HAP-1 (cell line): ENCODE results near the gene GHRH.

Experiments used
- DNase-seq, 2 experiments: peaks; one replicate each; pipeline ENCODE4 v3.0.0-alpha.2; 2016 to 2020; ENCODE audit warnings: low spot score in 2 of 2
- H3K27me3 ChIP-seq: fragments of 250-450 bp; sonication (Bioruptor Pico); 2 replicates; pipeline ENCODE4 v1.5.1; 2020; ENCODE audit warnings: low read depth, mild to moderate bottlenecking, moderate library complexity
- H3K36me3 ChIP-seq: fragments of 250-450 bp; sonication (Bioruptor Pico); replicated peaks from 2 replicates; pipeline ENCODE4 v1.5.1; 2020; ENCODE audit warnings: mild to moderate bottlenecking
- H3K4me1 ChIP-seq: fragments of 250-450 bp; sonication (Bioruptor Pico); 2 replicates; pipeline ENCODE4 v1.5.1; 2020; ENCODE audit warnings: mild to moderate bottlenecking
- H3K4me3 ChIP-seq: fragments of 250-450 bp; sonication (Bioruptor Pico); 2 replicates; pipeline ENCODE4 v1.5.1; 2020; ENCODE audit warnings: mild to moderate bottlenecking, moderate library complexity
- H3K9me3 ChIP-seq: fragments of 250-450 bp; sonication (Bioruptor Pico); 2 replicates; pipeline ENCODE4 v1.5.1; 2020; ENCODE audit warnings: mild to moderate bottlenecking, moderate library complexity
- in situ Hi-C: fragments of 300-500 bp; cut with MboI; formaldehyde crosslinking; loops from 3 replicates; pipeline ENCODE4 v1.14.3; 2020; ENCODE audit warnings: low sequenced_read_pairs, inconsistent platforms, mixed read lengths

The GHRH gene

GRCh38 chr20:37297066-37297736, 35.6 kb upstream of the GHRH start:
- Histone ChIP-seq H3K4me1 (no peaks in the 10 kb centered on the region), H3K27me3 (no peaks in the 10 kb centered on the region), H3K4me3 (no peak overlapping the region), H3K9me3 (no peaks in the 10 kb centered on the region), H3K36me3 (peaks cover 25% of the 10 kb centered on the region)
- no peak for DNase-seq
- in situ Hi-C loops: no loop called here

DNA sequence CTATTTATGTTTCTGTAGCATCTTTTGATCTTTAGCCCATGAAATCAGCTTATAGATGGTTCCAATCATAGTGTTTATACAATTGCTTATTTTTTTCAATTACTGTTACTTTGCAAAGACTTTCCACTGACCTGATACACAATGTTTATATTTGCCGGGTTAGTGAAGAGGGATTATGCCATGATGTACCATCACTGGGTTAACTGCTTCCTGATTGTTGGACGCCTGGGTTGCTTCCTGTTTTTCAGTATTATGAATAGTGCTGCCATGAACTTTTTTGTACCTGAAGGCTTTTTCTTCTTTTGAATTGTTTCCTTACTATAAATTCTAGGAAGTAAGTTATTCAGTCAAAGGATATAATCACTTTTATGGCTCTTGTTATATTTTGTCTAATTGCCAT, 34.8 kb upstream of the GHRH start:
- Histone ChIP-seq H3K4me1 (no peaks in the 10 kb centered on the region), H3K36me3 (peaks cover 21% of the 10 kb centered on the region), H3K9me3 (no peaks in the 10 kb centered on the region), H3K4me3 (no peak overlapping the region), H3K27me3 (no peaks in the 10 kb centered on the region)
- no peak for DNase-seq
- in situ Hi-C loops: no loop called here

DNA sequence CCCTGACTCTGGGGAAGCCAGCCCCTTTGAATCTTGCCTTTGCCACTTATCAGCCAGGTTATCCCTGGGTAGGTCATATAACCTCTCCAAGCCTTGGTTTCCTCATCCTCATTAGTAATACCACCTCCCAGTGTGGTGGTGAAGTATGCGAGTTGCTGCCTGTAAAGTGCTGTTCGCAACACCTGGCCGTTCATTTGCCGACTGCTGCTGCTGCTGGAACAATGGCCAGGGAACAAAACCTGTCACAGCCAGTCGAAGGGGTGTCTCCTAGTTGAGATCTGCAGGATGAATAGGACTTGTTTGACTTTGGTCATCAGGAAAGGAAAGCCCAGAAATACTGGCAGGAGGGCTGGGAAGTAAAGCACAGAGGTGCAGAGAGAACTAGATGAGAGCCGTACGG, 34.0 kb upstream of the GHRH start:
- Histone ChIP-seq H3K9me3 (no peaks in the 10 kb centered on the region), H3K4me1 (no peaks in the 10 kb centered on the region), H3K27me3 (no peaks in the 10 kb centered on the region), H3K36me3 (peaks cover 15% of the 10 kb centered on the region), H3K4me3 (no peak overlapping the region)
- DNase-seq: no peak
- in situ Hi-C loops: no loop called here

DNA sequence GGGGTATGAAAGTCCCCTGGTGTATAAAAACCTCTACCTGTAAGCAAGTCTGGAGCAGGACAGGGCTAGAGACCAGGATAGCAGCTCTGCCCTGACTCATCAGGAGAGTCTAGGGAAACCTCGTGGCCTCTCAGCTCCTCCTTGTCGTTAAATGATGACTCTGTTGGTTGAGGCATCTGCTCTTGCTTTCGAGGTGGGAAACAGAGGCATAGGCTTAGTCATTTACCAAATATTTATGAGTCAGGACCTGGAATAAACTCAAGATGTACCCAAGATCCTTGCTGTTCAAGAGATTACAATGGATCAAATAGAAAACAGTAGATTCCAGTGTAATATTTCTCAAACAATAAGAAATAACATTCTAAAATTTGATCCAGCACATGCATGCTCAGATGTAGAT, 33.4 kb upstream of the GHRH start:
- DNase-seq: no peak
- H3K27me3 ChIP-seq: no peaks in the 10 kb centered on the region
- in situ Hi-C loops: no loop called here
- H3K36me3 ChIP-seq: peaks cover 15% of the 10 kb centered on the region
- no peak overlapping the region for H3K4me3 ChIP-seq
- H3K4me1 ChIP-seq: no peaks in the 10 kb centered on the region
- H3K9me3 ChIP-seq: no peaks in the 10 kb centered on the region

DNA sequence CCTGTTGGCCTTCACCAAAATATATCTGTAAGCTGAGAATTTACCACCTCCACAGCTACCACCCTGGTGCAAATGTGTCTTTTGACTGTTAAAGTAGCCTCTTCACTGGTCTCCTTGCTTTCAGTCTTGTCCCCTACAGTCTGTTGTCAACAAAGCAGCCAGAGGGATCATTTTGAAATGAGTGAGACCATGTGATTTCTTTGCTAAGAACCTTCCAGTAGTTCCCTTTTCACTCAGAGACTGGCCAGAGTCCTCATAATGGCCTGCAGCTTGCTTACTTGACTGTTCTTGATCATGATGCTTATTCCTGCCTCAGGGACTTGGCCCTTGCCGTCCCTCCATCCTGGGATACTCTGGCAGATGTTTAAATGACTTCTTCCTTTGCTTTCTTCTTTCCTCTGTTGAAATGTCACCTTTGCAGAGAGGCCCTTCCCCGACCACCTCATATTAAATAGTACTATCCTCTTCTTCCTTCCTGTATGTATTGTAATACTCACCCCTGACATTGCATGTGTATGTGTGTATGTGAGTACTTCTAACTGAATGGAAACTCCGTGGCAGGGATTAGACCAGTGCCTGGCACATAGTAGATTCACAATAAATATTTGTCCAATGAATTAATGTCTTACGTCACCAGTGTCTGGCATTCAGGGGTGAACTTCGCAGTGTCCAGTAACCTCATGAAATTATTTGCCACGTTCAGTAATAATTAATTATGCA, 32.8 kb upstream of the GHRH start:
- H3K27me3 ChIP-seq: no peaks in the 10 kb centered on the region
- no peak for DNase-seq
- no peak overlapping the region for H3K4me3 ChIP-seq
- peaks cover 15% of the 10 kb centered on the region for H3K36me3 ChIP-seq
- in situ Hi-C loops: no loop called here
- no peaks in the 10 kb centered on the region for H3K4me1 ChIP-seq
- H3K9me3 ChIP-seq: no peaks in the 10 kb centered on the region

- no peak for DNase-seq
- Histone ChIP-seq H3K36me3 (peaks cover 13% of the 10 kb centered on the region), H3K4me3 (no peak overlapping the region), H3K9me3 (no peaks in the 10 kb centered on the region), H3K4me1 (peaks cover 3% of the 10 kb centered on the region), H3K27me3 (no peaks in the 10 kb centered on the region)
- in situ Hi-C loops: no loop called here
These were observed 31.8 kb upstream of the GHRH start for GRCh38 chr20:37293301-37293943.

DNA sequence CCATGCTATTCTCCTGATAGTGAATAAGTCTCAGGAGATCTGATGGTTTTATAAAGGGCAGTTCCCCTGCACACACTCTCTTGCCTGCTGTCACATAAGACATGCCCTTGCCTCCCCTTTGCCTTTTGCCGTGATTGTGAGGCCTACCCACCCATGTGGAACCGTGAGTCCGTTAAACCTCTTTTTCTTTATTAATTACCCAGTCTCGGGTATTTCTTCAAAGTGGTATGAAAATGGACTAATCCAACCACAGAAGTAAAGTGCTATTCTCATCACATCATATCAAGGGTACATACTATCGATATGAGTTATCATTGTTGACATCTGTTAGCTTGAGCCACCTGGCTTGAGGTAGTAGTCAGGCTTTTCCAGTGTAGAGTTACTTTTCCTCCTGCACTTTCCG, 30.1 kb upstream of the GHRH start:
- Histone ChIP-seq H3K36me3 (peaks cover 12% of the 10 kb centered on the region), H3K27me3 (no peaks in the 10 kb centered on the region), H3K4me3 (no peak overlapping the region), H3K4me1 (peaks cover 3% of the 10 kb centered on the region), H3K9me3 (no peaks in the 10 kb centered on the region)
- DNase-seq: no peak
- in situ Hi-C loops: no loop called here

DNA sequence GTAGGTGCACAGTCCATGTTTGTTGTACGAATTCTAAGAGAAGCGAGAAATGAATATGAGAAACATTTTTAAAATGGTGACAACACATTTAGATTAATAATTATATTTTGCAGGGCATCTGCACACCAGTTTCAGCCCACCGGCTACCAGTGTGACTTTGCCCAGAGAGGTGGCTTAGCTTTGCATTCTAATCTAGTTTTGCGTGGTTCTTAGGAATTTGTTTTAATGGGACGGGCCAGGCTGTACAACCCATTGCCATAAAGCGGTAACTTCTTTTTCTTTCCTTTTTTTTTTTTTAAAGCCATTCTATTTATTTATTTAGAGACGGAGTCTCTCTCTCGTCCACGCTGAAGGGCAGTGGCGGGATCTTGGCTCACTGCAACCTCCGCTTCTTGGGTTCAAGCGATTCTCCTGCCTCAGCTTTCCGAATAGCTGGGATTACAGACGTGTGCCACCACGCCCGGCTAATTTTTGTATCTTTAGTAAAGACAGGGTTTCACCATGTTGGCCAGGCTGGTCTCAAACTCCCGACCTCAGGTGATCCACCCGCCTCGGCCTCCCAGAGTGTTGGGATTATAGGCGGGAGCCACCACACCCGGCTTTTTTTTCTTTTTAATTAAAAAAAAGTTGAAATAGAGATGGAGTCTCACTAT, 28.7 kb upstream of the GHRH start:
- peak overlapping the region; percentile 84 for H3K4me3 ChIP-seq
- H3K9me3 ChIP-seq: no peaks in the 10 kb centered on the region
- H3K4me1 ChIP-seq: peaks cover 3% of the 10 kb centered on the region
- peaks cover 12% of the 10 kb centered on the region for H3K36me3 ChIP-seq
- DNase-seq: no peak
- H3K27me3 ChIP-seq: no peaks in the 10 kb centered on the region
- in situ Hi-C loops: no loop called here

- Histone ChIP-seq H3K27me3 (no peaks in the 10 kb centered on the region), H3K4me3 (no peak overlapping the region), H3K9me3 (no peaks in the 10 kb centered on the region), H3K4me1 (peaks cover 3% of the 10 kb centered on the region), H3K36me3 (peaks cover 12% of the 10 kb centered on the region)
- in situ Hi-C loops: no loop called here
- no peak for DNase-seq
These were observed 26.5 kb upstream of the GHRH start for GRCh38 chr20:37288091-37288490.

DNA sequence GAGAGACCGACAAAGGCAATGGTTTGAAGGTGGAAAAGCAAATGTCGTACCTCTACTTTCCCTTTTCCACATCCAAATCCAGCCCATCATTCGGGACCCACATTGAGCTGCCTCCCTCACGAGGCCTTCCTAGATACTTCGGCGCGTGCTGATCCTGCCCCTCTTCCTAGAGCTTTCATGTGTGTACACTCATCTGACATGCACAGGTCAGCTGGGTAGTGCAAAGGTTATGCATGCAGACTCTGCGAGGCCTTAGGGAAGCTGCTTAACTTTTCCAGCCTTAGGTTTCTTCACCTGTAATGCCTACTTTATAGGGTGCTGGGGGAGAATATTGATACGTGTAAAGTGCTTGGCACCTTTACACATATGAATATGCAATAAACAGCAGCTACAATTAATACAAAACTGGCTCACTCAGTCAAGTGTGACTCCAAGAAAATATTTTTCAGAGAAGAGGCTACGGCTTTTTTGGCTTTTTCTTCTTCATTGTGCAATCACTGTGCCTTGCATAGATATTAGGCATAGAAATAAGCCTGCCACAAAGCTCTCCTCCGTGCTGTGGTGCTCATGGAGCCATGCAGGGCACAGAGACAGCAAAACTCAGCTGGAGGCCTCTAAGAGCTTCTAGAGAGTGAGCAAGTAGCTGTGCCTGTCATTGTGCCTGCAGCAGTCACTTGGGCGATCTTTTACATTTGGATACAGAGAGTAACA, 24.2 kb upstream of the GHRH start:
- H3K36me3 ChIP-seq: no peaks in the 10 kb centered on the region
- DNase-seq: no peak
- in situ Hi-C loops: no loop called here
- H3K4me1 ChIP-seq: peaks cover 3% of the 10 kb centered on the region
- H3K9me3 ChIP-seq: no peaks in the 10 kb centered on the region
- no peak overlapping the region for H3K4me3 ChIP-seq
- H3K27me3 ChIP-seq: no peaks in the 10 kb centered on the region

GRCh38 chr20:37284691-37285161, 23.1 kb upstream of the GHRH start:
- Histone ChIP-seq H3K4me3 (no peak overlapping the region), H3K4me1 (peaks cover 3% of the 10 kb centered on the region), H3K27me3 (no peaks in the 10 kb centered on the region), H3K36me3 (no peaks in the 10 kb centered on the region), H3K9me3 (no peaks in the 10 kb centered on the region)
- in situ Hi-C loops: no loop called here
- no peak for DNase-seq

DNA sequence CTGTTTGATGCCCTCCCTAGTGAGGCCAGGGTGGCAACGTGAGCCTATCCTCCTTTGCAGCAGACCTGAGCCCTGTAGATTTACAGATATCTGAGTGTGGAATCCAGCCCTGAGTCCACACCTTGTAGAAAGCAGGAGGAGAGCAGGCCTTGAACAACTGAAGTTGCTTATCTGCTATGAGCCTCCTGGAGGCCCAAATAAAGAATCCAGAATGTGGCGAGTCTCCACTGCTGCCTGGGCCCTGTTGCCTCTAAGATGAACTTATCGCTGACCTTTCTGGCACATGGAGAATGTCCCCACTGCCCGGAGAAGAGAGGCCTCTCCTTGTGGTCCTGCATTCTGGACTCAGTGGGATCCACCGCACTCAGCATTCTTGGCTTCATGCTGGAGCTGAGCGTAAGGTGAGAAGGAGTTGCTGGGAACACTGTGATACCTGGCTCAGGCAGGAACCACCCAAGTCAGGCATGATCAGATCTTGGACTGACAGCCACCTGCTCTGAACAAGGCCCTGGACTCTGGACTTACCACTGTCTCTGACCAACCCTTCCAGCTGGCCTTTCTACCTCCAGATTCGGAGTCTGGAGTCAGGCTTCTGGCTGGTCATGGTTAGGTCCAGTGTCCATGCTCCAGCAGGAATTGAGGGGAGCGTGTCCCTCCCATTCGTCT, 22.0 kb upstream of the GHRH start:
- Histone ChIP-seq H3K4me1 (peaks cover 1% of the 10 kb centered on the region), H3K36me3 (no peaks in the 10 kb centered on the region), H3K27me3 (no peaks in the 10 kb centered on the region), H3K4me3 (no peak overlapping the region), H3K9me3 (no peaks in the 10 kb centered on the region)
- in situ Hi-C loops: no loop called here
- no peak for DNase-seq

DNA sequence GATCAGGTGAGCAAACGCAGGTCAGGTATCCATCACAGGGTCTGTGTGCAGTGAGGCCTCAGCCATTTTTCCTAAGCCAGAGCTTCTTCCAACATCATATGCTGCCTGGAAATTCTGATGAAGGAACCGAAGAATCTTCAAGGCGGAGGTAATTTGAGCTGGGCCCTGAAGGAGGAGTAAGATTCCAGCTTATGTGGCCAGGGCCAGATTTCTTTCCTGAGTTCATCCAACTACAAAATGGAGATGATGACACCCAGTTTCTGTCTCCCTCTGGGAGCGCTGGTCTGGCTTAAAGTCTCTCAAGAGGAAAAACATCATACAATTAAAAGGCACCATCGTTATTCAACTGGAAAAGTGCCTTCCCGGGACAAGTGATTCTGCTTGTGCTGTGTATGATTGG, 20.9 kb upstream of the GHRH start:
- H3K4me1 ChIP-seq: no peaks in the 10 kb centered on the region
- DNase-seq: no peak

More for the DNA sequence above, 20.9 kb upstream of the GHRH start:
- in situ Hi-C loops: no loop called here
- H3K27me3 ChIP-seq: no peaks in the 10 kb centered on the region
- H3K9me3 ChIP-seq: no peaks in the 10 kb centered on the region
- H3K36me3 ChIP-seq: no peaks in the 10 kb centered on the region
- no peak overlapping the region for H3K4me3 ChIP-seq
